Activated CD8-positive, alpha-beta memory T cell treated with anti-CD3 and anti-CD28 coated beads for 4 hours (primary cell): ENCODE results near the gene SLA2.
A peak's percentile ranks its signal among the peaks of the same experiment; 100 is the strongest.

ENCODE experiments used
- DNase-seq, 2 donors: peaks; one replicate each; pipeline ENCODE4 v3.0.0-alpha.2; 2020; ENCODE audit warnings: low read depth in 2 of 2

SLA2 gene

GRCh38 chr20:36607586-36608387 lies 38.2 kb downstream of the SLA2 start:
- no peak for DNase-seq

- no peak for DNase-seq
These were observed 39.6 kb downstream of the SLA2 start for GRCh38 chr20:36606158-36607066.

GRCh38 chr20:36605399-36606157 lies 40.4 kb downstream of the SLA2 start, which contains the start of gene RAB5IF:
Gene RAB5IF (plus strand): TSS chr20:36605779. CDS start chr20:36605952, 173 bp downstream.
- DNase-seq: peak; percentile 98 to 99

GRCh38 chr20:36604952-36605398 lies 41.0 kb downstream of the SLA2 start:
- peak in 1 of 2 donors; percentile 19 for DNase-seq

GRCh38 chr20:36601540-36601939 lies 44.5 kb downstream of the SLA2 start:
- no peak for DNase-seq

DNA sequence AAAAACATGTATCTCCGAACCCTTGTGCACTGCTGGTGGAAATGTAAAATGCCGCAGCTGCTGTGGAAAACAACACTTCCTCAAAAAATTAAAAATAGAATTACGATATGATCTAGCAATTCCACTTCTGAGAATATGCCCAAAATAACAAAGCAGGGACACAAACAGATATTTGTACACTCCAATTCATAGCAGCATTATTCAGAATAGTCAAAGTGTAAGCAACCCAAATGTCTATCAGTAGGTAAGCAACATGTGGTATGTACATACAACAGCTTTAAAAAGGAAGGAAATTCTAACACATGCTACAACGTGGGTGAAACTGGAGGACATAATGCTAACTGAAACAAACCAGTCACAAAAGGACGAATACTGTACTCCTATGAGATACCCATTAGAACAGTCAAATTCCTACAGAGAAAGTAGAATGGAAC lies 46.1 kb downstream of the SLA2 start:
- DNase-seq: no peak

GRCh38 chr20:36593347-36593929 lies 52.6 kb downstream of the SLA2 start:
- no peak for DNase-seq

DNA sequence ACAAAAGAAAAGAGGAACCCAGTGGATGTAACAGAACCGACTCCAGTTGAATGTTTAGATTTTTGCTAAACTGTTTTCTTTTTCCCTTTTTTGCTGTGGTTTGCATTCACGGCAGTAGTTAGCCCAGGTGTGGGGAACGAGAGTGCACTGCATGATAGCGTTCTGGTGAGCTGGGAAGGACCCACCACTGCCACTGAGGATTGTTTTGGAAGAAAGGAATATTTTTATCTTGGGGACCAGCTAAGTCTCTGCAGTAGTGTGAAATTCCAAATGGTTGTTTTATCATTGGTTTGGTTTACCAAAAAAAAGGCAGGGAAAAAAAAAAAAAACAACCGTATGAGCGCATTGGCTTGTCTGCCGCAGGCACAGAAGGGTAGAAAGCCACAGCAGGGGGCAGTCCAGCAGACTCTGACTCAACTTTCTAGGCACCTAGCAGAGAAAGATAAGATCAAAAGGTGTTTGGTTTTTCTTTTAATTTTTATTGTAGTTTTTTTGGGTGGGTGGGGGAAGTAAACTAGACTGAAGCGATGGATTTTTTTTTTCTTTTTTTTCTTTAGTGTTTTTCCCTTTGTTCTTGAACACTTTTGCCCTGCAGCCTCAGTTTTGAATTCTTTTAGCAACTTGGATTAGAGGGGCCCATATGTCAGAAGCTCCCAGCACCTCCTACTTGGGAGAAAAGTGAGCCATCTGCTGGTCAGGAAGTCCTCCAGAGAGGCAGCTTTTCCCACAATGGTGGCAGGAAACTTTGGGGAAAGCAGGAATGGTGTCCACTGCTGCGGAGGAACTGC lies 53.9 kb downstream of the SLA2 start:
- DNase-seq: peak in 1 of 2 donors; percentile 36

GRCh38 chr20:36591281-36591680 lies 54.7 kb downstream of the SLA2 start:
- DNase-seq: no peak

- DNase-seq: no peak
These were observed 58.5 kb downstream of the SLA2 start for GRCh38 chr20:36587388-36588070.

GRCh38 chr20:36585410-36586125 lies 60.4 kb downstream of the SLA2 start:
- DNase-seq: no peak

GRCh38 chr20:36584018-36584481 lies 61.9 kb downstream of the SLA2 start:
- no peak for DNase-seq

- no peak for DNase-seq
These were observed 63.2 kb downstream of the SLA2 start for GRCh38 chr20:36582821-36583220.

GRCh38 chr20:36582322-36582721 lies 63.7 kb downstream of the SLA2 start:
- DNase-seq: no peak

GRCh38 chr20:36579996-36580545 lies 65.9 kb downstream of the SLA2 start:
- DNase-seq: no peak

DNA sequence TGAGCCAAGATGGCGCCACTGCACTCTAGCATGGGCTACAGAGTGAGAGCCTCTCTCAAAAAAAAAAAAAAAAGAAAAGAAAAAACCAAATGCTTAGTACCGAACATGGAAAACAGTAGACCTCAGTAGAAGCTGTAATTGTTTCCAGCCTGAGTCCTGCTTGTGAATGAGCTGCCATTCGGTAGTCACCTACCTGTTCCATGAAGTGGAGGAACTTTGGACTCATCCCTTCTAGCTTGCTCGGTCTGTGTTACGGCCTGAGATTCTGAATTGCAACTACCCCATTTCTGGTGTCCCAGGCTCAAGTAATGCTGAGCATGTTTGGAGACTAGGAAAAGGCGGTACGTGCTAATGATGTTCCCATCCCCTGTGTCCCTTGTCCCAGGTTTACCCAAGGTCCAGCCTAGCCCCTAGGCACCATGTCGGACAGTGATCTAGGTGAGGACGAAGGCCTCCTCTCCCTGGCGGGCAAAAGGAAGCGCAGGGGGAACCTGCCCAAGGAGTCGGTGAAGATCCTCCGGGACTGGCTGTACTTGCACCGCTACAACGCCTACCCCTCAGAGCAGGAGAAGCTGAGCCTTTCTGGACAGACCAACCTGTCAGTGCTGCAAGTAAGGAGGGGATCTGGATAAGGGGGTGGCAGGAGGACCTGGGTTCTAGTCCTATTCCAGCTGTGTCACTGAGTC lies 67.5 kb downstream of the SLA2 start:
- no peak for DNase-seq

DNA sequence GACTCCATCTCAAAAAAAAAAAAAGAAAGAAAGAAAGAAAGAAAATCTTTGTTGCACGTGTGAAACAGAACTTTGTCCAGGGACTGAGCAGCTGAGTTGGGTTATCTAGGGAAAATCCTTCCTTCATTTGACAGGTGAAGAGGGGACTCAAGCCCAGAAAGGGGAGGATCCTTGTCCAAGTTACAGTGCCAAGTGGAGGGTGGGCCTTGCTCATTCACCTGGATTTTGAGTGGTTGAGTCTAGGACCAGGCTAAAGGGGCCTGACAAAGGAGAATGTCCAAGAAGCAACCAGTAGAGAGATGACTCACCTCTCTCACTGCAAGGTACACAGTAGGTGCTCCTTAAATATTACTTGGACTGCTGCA lies 69.9 kb downstream of the SLA2 start:
- DNase-seq: no peak
